ENCODE results near the gene SIPA1L3. TPM values are rescaled to one million over a fixed set of nuclear protein-coding genes. Genes with fewer than 3 reads are reported as not detected.

Gene SIPA1L3
- total and polyA plus RNA-seq, 2 of the 13 experiments (the other 11 are each of a cell fraction or from before 2014, with no cell fraction given) = 5.5 to 7.7 TPM

DNA sequence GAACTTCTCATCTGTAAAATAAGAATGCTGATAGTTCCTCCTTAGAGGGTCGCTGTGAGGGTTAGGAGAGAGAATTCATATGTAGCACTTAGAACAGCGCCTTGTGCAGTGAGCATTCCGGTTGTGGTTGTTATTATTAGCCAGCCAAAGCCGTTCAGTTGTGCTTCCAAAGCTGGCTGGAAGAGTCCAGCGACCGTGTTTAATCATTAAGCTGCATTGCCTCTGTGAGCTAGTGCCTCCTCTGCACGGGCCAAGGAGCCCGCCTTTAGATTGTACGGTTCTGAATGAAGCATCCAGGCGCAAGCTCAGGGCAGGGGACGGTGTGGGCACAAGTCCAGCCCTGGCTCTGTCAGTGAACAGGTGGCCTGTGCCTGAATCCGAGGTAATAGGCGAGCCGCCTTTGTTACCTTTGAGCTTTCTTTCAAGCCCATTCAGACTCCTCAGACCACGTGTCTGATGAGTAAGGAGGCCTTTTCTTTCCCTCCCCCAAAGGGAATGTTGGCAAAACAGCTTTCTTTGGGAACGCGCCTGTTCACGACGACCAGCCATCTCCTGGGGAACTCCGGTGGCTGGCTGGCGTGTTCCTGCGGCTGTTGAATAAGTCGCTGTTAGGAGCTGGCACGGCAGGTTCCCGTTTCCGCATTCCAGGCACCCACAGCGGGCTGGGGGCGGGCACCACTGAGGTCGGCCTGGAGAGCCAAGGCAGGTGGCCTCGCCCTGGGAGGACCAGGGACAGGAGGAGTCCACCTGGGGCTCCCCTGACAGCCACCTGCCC lies 25.1 kb downstream of the SIPA1L3 start (continued):
- TF ChIP-seq ZBTB40 (IDR thresholded peaks at IDR 0.05) (no peak), ZBTB40 (CRISPR knock-in tag; IDR thresholded peaks at IDR 0.05) (no peak), NAIF1 (CRISPR knock-in tag; IDR thresholded peaks at IDR 0.05; ENCODE audit: borderline replicate concordance) (no peak), ZNF574 (CRISPR knock-in tag; IDR thresholded peaks at IDR 0.05) (0 out of 2 replicates have a peak, but pooled peaks have one; percentile 18), ZNF382 (CRISPR knock-in tag; IDR thresholded peaks at IDR 0.05; ENCODE audit: borderline replicate concordance) (no peak), PAXIP1 (CRISPR knock-in tag; conservative IDR thresholded peaks at IDR 0.05) (peak; percentile 61), NR1H2 (CRISPR knock-in tag; IDR thresholded peaks at IDR 0.05; ENCODE audit: borderline replicate concordance, low read depth) (no peak), SNAI1 (CRISPR knock-in tag; IDR thresholded peaks at IDR 0.05; ENCODE audit: borderline replicate concordance) (0 out of 2 replicates have a peak, but pooled peaks have one; percentile 32), ZNF788 (CRISPR knock-in tag; IDR thresholded peaks at IDR 0.05; ENCODE audit: borderline replicate concordance) (no peak), ZNF781 (CRISPR knock-in tag; IDR thresholded peaks at IDR 0.05; ENCODE audit: borderline replicate concordance, not compliant biosample characterization) (no peak), PCBP1 (IDR thresholded peaks at IDR 0.05; ENCODE audit: borderline replicate concordance, low read depth, low read length) (no peak), ZNF260 (CRISPR knock-in tag; IDR thresholded peaks at IDR 0.05; ENCODE audit: borderline replicate concordance, low read depth) (no peak)
